ENCODE measurements around the gene NKX2-3.

NKX2-3 gene

DNA sequence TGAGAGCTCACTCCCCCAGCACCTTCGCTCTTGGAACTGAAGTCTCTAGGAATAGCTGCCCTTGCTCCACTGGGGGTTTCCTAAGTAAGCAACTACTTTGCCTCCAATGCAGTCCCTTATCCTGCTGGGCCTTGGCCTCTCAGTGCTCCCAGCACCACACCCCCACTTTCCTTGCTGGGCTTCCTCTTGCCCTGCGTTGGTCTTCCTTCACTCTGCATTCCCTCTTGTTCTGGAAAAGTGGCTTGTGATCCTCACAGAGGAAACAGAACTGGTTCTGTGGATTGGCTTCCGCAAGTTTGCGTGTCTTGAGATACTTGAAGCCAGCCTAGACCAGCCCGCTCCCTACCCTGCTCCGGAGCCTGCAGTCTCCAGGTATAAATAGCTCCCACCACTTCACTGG, 6.4 kb downstream of the NKX2-3 start:
- no peak for DNase-seq (ENCODE audit: low spot score)

DNA sequence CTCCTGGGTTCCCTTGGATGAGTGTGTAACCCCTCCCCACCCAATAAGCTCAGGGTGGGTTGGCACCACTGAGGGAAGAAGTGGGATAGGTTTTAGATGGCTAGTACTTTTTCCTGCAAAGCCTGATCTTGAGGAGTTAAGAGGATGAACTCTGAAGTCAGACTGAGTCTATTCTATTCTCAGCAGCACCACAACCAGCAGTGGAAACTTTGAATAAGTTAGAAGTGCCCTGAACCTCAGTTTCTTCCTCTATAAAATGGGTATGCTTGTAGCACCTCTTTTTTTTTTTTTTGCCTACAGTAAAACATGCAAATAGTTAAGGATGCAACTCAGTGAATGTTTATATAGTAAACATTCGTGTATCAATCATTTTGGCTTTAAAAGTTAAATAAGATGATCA, 7.1 kb downstream of the NKX2-3 start:
- no peak for DNase-seq (ENCODE audit: low spot score)

DNA sequence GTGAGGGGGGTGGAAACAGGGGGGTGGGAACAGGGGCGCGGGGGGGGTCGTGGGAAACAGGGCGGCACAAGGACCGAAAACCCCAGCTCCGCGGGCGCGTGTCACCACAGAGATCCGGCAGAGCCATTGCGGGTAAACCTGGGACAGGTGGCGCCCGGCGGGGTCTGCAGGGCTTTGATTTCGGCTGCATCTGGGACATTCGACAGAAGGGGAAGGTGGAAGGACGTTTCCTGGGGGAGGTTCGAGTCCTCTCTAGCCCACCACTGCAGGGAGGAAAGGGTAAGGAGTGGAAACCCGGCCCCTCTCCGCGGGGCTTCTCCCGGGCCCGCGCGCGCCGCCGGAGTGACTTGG, 7.5 kb downstream of the NKX2-3 start:
- no peak for DNase-seq (ENCODE audit: low spot score)

DNA sequence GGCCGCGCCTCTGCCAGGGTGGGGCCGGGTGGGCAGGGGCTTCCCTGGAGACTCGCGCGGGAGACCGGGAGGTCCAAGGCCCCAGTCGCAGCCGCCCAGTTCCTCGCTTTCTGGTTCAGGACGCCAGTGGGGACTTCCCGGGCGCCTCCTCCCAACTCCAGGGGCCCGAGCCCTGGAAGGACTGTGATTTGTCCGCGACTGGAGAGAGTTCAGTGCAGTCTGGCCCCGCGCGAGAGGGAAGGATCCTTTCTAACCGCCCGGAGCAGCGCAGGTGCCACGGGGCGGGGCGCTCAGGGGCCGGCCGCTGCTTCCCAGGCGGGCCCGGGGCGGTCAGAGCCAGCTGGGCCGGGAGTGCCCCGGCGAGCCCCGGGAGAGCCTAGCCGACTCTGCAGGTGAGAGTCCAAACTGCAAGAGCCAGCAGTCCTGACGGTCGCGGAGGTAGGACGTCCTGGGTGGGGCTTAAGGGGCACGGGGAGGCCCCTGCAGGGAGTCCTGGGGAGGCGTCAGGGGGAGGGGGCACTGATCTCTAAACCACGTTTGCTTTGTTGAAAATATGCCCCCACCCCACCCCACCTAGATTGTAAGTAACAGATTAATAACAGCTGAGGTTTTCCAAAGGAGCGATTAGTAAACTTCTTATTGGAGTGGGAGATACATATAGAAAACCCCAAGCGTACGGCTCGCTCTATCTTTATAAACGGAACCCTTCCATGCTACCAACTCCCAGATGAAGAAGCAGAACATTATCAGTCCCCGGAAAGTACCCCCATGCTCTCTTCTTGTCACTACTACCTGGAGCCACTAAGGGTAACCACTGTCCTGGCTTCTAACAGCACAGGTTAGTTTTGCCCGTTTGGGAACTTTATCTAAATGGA, 8.2 kb downstream of the NKX2-3 start:
- DNase-seq (ENCODE audit: low spot score): no peak

DNA sequence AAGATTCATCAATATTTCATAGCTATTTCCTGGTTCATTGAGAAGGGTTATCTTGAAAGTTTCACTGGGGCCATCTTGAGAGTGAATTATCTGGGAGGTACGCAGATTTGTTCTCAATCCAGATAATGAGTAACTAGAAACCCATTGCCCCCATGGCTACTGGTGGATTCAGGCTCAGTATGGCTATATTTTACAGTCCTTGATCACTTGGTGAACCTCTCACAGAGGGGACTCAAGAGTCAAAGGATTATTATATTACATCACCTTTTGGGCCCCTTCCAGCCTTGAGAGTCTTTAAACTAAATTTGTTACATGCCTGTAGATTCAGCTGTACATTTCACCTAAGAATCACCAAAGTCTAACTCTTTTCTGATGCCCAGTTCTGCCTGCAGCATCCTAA, 11.6 kb downstream of the NKX2-3 start:
- DNase-seq (ENCODE audit: low spot score): no peak

DNA sequence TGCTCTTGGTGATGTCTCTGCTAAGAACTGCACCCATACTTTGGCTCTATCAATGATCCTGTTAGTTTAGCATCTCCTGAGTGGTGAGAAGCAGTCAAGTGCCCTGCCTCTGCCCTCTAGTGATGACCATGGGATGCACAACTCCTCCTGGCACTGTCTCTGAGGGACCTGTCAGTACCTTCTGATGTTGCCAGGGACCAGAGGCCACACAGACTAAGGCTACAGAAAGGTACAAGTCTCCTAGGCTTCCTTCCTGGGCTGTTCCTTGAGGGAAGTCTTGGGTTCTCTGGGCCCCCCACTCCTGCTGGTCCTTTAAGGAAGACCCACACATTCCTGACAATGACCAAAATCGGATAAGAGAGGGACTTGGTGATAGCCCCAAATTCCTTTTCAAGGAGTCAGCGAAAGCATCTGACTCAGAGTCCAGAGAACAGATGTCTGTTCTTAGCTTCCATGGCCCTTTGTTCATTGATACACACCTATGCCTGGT, 15.3 kb downstream of the NKX2-3 start:
- peak; percentile 58 for DNase-seq (ENCODE audit: low spot score)

DNA sequence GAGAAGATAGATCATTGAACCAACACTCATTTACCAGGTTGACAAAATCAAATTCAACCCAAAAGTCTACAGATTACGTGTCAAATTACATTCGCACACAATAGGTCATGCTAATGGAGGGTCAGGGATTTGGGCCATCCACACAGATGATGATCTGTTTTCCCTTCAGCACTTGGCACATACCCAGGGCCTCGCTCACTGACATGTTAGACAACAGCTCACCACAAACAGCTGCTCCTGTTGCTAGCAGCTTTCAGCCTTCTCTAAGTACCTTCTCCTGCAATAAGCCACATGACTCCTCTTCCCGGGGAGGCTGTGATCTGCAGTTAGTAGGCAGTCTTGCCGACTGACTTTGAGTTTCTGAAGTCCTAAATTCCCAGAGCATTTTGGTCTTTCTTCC, 18.4 kb downstream of the NKX2-3 start:
- DNase-seq (ENCODE audit: low spot score): peak; percentile 41

DNA sequence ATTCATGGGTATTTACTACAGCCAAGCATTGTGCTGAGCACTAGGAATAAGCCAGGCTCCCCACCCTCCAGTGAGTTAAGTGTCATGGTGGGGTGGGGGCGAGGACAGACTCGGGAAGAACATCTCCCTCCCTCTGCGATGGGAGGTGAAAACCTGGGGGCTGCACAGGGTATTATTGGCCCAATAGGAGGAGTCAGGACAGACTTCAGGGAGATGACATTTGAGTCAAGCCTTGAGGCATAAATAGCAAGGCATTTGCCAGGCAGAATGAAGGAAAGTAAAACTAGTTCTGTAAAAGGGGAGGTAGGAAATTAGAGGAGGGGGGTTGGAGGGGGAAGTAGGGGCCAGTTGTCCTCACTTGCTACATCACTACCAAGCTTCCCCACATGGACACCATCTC, 18.9 kb downstream of the NKX2-3 start:
- no peak for DNase-seq (ENCODE audit: low spot score)

DNA sequence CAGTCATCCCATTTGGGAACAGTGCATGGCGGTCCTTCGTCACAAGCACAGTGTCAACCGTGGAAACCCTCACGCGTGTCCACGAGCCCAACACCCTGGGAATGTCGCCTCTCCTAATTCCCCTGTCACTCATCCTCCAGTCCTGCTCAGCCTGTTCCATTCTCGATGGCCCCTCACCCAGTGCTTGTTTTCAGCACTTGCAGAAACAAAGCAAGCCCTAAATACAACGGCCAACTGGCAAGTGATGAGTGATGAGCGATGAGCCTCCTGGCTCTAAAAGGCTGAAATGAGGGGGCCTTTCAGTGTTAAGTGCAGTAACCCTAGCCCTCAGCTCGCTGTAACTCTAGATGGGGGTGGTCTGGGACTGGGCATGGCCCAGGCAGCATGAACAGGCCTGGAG, 22.6 kb downstream of the NKX2-3 start:
- no peak for DNase-seq (ENCODE audit: low spot score)

DNA sequence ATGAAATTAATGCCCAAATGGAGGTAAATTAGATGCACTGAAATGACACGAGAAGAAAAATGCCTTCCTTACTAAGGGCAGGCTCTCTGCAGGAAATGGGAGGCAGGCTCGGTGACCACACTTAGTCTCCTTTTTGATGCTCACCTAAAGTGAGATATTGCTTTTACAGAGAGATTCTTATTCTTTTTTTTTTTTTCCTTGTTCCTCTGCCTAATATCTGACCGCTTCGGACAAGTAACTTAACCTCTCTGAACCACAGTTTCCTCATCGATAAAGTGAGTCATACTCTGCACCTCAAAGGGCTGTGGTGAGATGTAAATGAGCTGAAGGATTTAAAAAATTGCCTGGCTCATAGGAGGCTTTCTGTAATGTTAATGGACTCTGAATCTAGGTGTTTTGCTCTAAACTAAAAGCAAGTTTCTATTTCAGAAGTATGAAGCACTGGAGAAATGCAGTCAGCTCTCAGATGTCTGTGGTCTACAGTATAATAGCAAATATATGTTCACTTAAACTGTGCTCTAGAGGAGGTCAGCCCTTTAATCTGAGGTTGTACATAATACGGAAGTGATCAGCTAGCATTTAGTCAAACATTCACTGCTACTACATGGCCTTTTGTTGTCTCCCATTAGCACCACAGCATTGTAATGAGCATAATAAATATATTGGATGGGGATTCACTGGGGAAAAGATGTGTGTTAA, 23.2 kb downstream of the NKX2-3 start:
- no peak for DNase-seq (ENCODE audit: low spot score)

DNA sequence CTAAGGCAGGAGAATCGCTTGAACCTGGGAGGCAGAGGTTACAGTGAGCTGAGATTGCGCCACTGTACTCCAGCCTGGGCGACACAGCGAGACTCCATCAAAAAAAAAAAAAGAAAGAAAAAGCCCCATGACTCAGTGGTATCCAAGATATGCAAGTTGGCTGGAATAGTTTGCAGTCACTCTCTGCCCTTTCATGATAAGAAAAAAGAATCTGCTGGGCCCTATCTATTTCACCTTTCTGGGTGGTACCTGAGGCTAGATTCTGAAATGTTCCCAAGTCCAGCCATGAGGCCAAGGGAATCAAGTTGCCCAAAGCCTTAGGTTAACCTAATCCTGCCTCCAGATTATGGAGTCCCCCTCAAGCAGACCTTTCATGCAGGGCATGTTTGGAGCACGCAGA, 24.3 kb downstream of the NKX2-3 start:
- DNase-seq (ENCODE audit: low spot score): no peak

DNA sequence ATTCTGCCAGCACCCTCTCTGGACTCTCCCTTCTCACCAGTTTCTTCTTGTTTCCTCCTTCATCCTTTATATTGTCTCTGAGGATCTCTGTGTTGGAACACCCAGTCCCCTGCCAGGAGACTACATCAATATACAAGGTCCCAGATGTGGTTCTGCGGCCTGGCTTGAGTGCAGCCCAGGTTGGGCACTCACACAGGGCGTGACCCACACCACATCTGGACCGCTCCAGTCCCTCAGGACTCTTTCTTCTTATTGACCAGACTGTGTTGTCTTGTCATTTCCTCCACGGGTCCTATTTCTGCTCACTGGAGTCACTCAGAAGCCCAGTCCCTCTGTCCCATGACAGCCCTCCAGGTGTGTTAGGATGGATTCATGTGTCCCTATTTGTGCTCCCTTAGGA, 26.0 kb downstream of the NKX2-3 start:
- DNase-seq (ENCODE audit: low spot score): no peak

DNA sequence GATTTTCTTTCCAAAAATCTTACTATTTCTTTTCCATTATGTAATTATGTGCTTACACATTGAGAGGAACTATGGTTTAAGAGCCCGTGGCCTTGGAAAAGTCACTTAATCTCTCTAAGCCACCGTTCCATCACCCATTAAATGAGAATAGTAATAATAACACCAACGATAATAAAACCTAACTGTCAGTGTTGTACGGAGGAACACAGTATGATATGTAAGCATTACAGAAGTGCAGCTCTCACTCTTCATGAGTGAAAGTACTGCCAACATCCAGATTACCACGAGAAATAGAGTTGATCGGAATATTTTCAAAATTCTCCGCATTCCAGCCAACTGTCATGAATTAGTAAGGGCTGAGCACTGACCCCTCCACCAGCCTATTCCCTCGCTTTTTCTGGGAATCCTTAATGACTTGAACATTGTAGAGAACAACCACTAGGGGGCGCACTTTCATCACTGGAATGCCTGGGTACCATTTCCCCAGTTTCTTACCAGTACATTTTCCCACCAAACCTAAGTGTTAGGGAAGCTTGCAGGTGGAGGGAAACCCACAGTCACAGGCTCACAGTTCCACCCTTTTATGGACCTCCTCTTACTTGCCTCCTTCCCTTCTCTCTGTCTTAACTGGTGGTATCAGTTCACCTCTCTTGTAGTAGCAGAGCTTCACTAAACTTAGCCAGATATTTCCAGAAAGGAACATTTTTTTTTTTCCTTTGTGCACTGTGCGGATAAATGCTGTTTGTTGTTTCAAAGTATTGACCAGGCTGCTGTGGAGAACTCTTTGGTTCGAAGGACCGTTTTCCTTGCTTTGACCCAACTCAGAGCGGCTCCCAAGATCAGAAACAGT, 27.8 kb downstream of the NKX2-3 start:
- DNase-seq (ENCODE audit: low spot score): peak; percentile 63

DNA sequence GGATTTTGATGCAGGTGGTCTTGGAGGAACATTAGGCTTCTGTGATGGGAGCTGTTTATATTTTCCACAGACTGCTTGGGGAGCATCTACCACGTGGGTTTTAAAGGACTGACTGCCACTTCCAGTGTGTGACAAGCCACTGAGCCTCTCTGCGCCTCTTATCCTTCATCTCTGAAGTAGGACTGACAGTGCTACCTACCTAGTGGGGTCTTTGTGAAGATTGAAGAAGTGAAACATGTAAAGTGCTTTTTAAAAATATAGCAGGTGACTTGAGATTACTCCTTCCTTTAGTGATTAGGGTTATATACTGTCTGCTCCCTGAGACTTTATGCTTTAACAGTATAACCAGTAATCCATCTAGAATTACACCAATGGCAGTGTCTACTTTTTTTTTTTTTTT, 29.9 kb downstream of the NKX2-3 start:
- no peak for DNase-seq (ENCODE audit: low spot score)

DNA sequence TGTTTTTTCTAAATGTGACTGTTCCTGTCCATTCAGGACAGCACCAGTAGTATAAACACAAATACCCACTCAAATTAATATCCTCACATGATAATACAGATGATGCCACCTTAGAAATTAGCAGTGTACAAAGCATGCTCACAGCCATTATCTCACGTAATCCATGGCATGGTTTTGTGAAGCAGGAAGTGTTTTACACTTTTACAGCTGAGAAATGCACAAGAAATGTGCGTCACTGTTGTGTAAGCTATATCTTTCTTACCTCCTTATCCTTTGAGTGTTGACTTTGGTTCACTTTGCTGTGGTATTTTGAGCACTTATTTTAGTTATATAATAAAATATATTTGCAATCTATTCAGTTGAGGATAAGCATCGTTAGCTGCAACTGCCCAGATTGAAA, 31.6 kb downstream of the NKX2-3 start:
- DNase-seq (ENCODE audit: low spot score): no peak

DNA sequence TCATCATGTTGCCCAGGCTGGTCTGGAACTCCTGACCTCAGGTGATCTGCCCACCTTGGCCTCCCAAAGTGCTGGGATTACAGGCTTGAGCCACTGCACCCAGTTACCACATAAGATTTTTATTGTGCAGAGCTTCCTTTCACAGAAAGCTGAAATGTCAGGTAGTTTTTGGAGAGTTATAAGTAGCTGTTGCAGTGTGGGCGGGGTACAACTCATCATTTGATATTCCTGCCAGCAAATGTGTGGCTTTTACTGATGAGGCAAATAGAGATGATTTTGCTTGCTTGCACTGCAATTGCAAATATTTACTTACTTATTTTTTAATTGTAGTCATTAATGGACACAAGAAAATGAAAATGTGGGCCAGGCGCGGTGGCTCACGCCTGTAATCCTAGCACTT, 32.4 kb downstream of the NKX2-3 start:
- DNase-seq (ENCODE audit: low spot score): no peak

DNA sequence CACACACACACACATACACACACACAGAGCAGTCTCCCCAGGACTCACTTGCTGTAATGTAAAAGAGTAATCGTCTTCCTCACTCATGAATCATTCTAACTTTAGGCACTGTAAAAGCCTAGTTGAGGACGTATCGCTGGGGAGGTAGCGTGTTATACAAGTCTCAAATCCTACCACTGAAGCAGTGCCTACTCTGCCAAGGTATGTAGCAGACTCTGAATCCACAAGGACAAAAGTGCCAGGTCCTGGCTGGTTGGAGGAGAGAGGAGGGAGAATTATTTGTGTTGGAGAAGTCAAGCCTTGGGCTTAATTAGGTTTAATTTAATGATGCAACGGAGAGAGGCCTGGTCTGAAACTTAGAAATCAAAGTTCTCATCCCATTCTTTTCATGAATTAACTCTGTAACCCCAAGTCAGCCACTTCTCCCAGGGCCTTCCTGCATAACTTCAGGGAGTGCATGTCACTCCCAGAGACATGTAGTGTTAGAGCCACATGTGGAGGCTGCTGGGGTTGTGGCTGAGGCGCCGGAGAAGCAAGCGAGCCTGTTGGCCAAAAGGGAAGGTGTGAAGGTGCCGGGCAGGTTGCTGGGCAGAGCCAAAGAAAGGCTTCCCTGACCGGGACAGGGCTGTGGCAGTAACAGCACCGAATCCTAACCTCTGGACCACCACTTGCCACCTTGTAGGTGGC, 36.7 kb downstream of the NKX2-3 start:
- DNase-seq (ENCODE audit: low spot score): no peak

DNA sequence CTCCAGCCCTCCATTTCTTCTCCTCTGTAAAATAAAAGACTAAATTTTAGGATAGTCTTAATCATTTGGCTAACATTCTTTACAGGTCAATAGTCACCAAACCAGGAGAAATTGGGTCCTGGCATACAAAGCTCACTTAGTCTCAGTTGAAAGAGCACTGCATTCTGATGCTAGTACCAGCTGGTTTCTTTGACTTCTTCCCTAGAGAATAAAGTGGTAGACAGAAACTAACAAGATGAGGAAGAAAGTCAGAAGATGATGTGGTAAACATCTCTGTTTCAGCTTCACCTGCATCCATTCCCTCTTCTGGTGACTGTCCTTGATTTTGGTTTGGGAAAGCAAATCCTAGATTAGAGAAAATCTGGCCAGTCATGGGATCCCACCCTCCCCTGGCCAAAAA, 37.2 kb downstream of the NKX2-3 start:
- DNase-seq (ENCODE audit: low spot score): no peak

DNA sequence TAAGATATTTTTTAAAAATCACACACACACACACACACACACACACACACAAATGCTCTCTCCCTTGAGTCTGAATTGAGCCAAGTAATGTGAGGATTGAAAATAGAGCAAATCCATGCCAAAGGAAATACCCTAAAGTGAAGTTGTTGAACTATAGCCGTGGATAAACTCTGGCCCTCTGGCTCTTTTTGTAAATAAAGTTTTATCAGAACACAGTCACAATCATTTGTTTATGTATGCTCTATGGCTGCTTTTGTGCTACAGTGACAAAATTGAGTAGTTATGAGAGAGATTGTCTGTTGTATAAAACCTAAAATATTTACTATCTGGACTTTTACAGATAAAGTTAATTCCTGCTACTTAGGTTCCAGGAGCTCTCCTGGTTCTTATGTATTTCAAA, 39.1 kb downstream of the NKX2-3 start:
- no peak for DNase-seq (ENCODE audit: low spot score)

DNA sequence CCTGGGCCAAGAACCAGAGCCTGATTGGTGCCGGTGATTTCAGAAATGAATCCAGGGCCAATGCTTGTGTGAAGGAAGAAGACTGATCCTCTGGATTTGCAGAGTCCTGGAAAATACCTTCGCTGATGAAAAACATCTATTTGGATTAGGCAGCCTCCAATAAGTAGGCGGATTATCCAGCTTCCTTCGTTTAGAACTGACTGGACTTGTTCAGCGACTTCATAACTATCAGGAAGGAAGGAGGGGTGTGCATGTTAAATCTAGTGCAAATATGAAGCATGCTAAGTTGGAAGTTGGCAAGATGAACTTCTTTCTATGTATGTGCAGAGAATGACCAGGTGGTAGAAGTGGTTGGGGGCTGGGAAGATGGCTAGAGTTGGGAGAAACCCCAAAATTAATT, 41.0 kb downstream of the NKX2-3 start:
- DNase-seq (ENCODE audit: low spot score): no peak

DNA sequence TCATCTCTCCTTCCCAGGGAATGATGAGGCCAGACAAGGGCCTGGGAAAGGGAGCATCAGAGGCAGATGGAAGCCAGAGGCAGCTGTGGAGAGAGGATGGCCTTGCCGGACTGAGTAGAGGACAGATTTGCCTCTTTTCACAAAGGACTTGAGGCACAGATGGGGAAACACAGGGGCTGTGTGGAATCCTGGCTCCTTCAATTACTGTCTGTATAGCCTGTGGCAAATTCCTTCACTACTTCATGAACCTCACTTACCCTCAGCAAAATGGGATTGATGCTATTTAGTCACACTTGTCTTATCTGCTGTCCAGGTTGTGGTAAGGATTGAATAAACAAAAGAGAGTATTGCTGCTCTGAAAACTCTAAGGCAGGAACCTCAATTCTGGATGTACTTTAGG, 47.2 kb downstream of the NKX2-3 start:
- no peak for DNase-seq (ENCODE audit: low spot score)

DNA sequence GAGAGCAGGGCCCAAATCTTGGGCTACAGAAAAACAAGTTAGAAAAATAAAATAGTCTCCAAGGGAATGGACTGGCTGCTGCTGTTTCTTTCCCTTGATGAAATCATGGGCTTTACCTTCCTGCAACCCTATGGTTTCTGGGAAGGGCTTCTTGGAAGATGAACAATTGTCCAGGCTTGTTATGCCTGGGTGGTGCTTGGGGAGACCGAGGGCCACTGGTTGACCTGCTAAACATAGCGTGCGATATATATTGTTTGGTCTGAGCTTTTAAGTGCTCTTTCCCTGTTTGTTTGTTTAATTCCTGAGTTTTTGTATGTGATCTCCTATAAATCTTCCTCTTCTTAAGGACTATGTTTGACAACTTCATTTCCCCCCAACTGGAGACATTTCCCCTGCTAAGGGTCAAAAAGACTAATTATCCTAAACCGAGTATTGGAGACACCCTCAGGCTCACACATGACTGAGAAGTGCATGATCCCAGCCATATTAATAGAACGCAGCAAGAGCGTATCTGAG, 49.6 kb downstream of the NKX2-3 start:
- no peak for DNase-seq (ENCODE audit: low spot score)
